ENCODE data around the gene C5orf58.

- TF ChIP-seq, protein P1, sequence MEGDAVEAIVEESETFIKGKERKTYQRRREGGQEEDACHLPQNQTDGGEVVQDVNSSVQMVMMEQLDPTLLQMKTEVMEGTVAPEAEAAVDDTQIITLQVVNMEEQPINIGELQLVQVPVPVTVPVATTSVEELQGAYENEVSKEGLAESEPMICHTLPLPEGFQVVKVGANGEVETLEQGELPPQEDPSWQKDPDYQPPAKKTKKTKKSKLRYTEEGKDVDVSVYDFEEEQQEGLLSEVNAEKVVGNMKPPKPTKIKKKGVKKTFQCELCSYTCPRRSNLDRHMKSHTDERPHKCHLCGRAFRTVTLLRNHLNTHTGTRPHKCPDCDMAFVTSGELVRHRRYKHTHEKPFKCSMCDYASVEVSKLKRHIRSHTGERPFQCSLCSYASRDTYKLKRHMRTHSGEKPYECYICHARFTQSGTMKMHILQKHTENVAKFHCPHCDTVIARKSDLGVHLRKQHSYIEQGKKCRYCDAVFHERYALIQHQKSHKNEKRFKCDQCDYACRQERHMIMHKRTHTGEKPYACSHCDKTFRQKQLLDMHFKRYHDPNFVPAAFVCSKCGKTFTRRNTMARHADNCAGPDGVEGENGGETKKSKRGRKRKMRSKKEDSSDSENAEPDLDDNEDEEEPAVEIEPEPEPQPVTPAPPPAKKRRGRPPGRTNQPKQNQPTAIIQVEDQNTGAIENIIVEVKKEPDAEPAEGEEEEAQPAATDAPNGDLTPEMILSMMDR (IDR thresholded peaks at IDR 0.05): no peak
- TF ChIP-seq POLR2A (IDR thresholded peaks at IDR 0.05): no peak
- TF ChIP-seq POLR2AphosphoS5 (IDR thresholded peaks at IDR 0.05): no peak
Measured at GRCh38 chr5:170195961-170196360, 36.8 kb upstream of the C5orf58 start.
